GM12878 (cell line): ENCODE results near the gene GRN.

Source experiments
- CTCF ChIP-seq, 3 experiments: IDR thresholded peaks in 2 of 3; conservative IDR thresholded peaks in 1 of 3; 2 replicates each; pipeline ENCODE4 v1.5.1; 2011; ENCODE audit warnings: low read depth in 3 of 3, low read length in 3 of 3, mild to moderate bottlenecking in 3 of 3, control low read depth in 2 of 3, moderate library complexity in 2 of 3, inconsistent platforms in 1 of 3, mixed read lengths in 1 of 3; ENCODE audit not compliant: control insufficient read depth in 2 of 3, insufficient read depth in 1 of 3; ENCODE audit errors: extremely low read depth in 1 of 3
- JUNB ChIP-seq: IDR thresholded peaks from 2 replicates; pipeline ENCODE4 v1.6.1; 2016; ENCODE audit warnings: antibody characterized with exemption, mild to moderate bottlenecking
- MAX ChIP-seq: IDR thresholded peaks from 2 replicates; pipeline ENCODE4 v1.6.1; 2012; ENCODE audit warnings: low read depth, low read length, improper control_type of control experiment
- MEF2B ChIP-seq: fragments of 450-650 bp; IDR thresholded peaks from 2 replicates; pipeline ENCODE4 v1.6.1; 2018; ENCODE audit warnings: mild to moderate bottlenecking, moderate library complexity; ENCODE audit not compliant: partially characterized antibody, poor library complexity, severe bottlenecking
- NFYA ChIP-seq: IDR thresholded peaks from 2 replicates; pipeline ENCODE4 v1.6.1; 2011; ENCODE audit warnings: low read depth, mild to moderate bottlenecking, low read length, improper control_type of control experiment, borderline replicate concordance
- NRF1 ChIP-seq: conservative IDR thresholded peaks from 2 replicates; pipeline ENCODE4 v1.6.1; 2011; ENCODE audit warnings: mild to moderate bottlenecking, low read depth, low read length, improper control_type of control experiment
- POLR2A ChIP-seq: IDR thresholded peaks from 2 replicates; pipeline ENCODE4 v1.6.1; 2011; ENCODE audit warnings: low read depth, mild to moderate bottlenecking, low read length
- POU2F2 ChIP-seq: IDR thresholded peaks from 3 replicates; pipeline ENCODE4 v1.6.1; 2011; ENCODE audit warnings: low read depth, mild to moderate bottlenecking, low read length, borderline replicate concordance
- SIX5 ChIP-seq: IDR thresholded peaks from 2 replicates; pipeline ENCODE4 v1.6.1; 2011; ENCODE audit warnings: mild to moderate bottlenecking, low read depth, low read length, moderate library complexity; ENCODE audit not compliant: severe bottlenecking
- SREBF2 ChIP-seq: IDR thresholded peaks from 2 replicates; pipeline ENCODE4 v1.6.1; 2012; ENCODE audit warnings: mild to moderate bottlenecking, low read length
- SRF ChIP-seq, 2 experiments: IDR thresholded peaks; 2 replicates each; pipeline ENCODE4 v1.6.1; 2011; ENCODE audit warnings: low read depth in 2 of 2, low read length in 2 of 2, mild to moderate bottlenecking in 1 of 2, moderate library complexity in 1 of 2
- ZBTB40 ChIP-seq: fragments of 450-650 bp; IDR thresholded peaks from 2 replicates; pipeline ENCODE4 v1.6.1; 2016; ENCODE audit warnings: mild to moderate bottlenecking, moderate library complexity, borderline replicate concordance
- TF ChIP-seq, protein P1 (sequence below): fragments of 450-650 bp; IDR thresholded peaks from 2 replicates; pipeline ENCODE4 v1.6.1; 2017; ENCODE audit warnings: mild to moderate bottlenecking

- no peak for TF ChIP-seq SIX5
- TF ChIP-seq POU2F2, result no peak
- no peak for TF ChIP-seq SRF (IDR thresholded peaks at IDR 0.05; ENCODE audit: low read depth in 2 of 2, low read length in 2 of 2)
- no peak for TF ChIP-seq CTCF (IDR thresholded peaks at IDR 0.05 in 2 of 3, conservative IDR thresholded peaks at IDR 0.05 in 1 of 3; ENCODE audit: control insufficient read depth in 2 of 3, extremely low read depth in 1 of 3, insufficient read depth in 1 of 3, low read depth in 3 of 3, low read length in 3 of 3)
- no peak for TF ChIP-seq ZBTB40
- TF ChIP-seq SREBF2, result no peak
- TF ChIP-seq, protein P1, sequence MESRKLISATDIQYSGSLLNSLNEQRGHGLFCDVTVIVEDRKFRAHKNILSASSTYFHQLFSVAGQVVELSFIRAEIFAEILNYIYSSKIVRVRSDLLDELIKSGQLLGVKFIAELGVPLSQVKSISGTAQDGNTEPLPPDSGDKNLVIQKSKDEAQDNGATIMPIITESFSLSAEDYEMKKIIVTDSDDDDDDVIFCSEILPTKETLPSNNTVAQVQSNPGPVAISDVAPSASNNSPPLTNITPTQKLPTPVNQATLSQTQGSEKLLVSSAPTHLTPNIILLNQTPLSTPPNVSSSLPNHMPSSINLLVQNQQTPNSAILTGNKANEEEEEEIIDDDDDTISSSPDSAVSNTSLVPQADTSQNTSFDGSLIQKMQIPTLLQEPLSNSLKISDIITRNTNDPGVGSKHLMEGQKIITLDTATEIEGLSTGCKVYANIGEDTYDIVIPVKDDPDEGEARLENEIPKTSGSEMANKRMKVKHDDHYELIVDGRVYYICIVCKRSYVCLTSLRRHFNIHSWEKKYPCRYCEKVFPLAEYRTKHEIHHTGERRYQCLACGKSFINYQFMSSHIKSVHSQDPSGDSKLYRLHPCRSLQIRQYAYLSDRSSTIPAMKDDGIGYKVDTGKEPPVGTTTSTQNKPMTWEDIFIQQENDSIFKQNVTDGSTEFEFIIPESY, result no peak
- no peak for TF ChIP-seq MEF2B
- TF ChIP-seq NRF1, result no peak
- no peak for TF ChIP-seq NFYA
- TF ChIP-seq POLR2A, result no peak
- no peak for TF ChIP-seq JUNB
- no peak for TF ChIP-seq MAX
These were observed 44.2 kb downstream of the GRN start, which contains the start of gene ITGA2B for GRCh38 chr17:44389281-44389680.
